Mesenchymal stem cell (in vitro differentiated cells and primary cell): Measurements from ENCODE around the gene FOXK2.
"Not testable (repeated sequence)": the region's sequence is repeated elsewhere in the genome, so short reads cannot be mapped to it uniquely, and the experiment has no call there.

ENCODE experiments used
- DNase-seq: peaks from one replicate; pipeline ENCODE4 v3.0.0-alpha.2; 2013
- H2AFZ ChIP-seq: one replicate; pipeline ENCODE4 v1.6.1; 2013; ENCODE audit warnings: low read depth, mild to moderate bottlenecking, control low read depth, inconsistent platforms, low read length, moderate library complexity
- H2AK5ac ChIP-seq: 2 replicates; pipeline ENCODE4 v1.6.1; 2013; ENCODE audit warnings: low read length, moderate library complexity, mild to moderate bottlenecking, inconsistent platforms; ENCODE audit not compliant: severe bottlenecking
- H2BK120ac ChIP-seq: one replicate; pipeline ENCODE4 v1.6.1; 2013; ENCODE audit warnings: low read depth, mild to moderate bottlenecking, inconsistent platforms, low read length, moderate library complexity
- H2BK12ac ChIP-seq, 2 experiments: one replicate each; pipeline ENCODE4 v1.6.1; 2013; ENCODE audit warnings: inconsistent platforms in 2 of 2, low read length in 2 of 2, mild to moderate bottlenecking in 2 of 2, moderate library complexity in 2 of 2, control low read depth in 1 of 2
- H2BK15ac ChIP-seq: one replicate; pipeline ENCODE4 v1.6.1; 2013; ENCODE audit warnings: mild to moderate bottlenecking, low read depth, inconsistent platforms; ENCODE audit not compliant: poor library complexity, severe bottlenecking
- H2BK5ac ChIP-seq: 2 replicates; pipeline ENCODE4 v1.6.1; 2013; ENCODE audit warnings: low read depth, mild to moderate bottlenecking, low read length, control low read depth, inconsistent platforms; ENCODE audit not compliant: poor library complexity, severe bottlenecking
- H3K14ac ChIP-seq, 2 experiments: one replicate each; pipeline ENCODE4 v1.6.1; 2013; ENCODE audit warnings: inconsistent platforms in 2 of 2, low read length in 2 of 2, control low read depth in 1 of 2, mild to moderate bottlenecking in 1 of 2, moderate library complexity in 1 of 2
- H3K18ac ChIP-seq, 2 experiments: one replicate each; pipeline ENCODE4 v1.6.1; 2013; ENCODE audit warnings: inconsistent platforms in 2 of 2, low read length in 2 of 2, control low read depth in 1 of 2, low read depth in 1 of 2, mild to moderate bottlenecking in 1 of 2
- H3K23ac ChIP-seq, 2 experiments: one replicate each; pipeline ENCODE4 v1.6.1; 2013; ENCODE audit warnings: inconsistent platforms in 2 of 2, low read length in 2 of 2, mild to moderate bottlenecking in 2 of 2, moderate library complexity in 2 of 2, control low read depth in 1 of 2
- H3K27ac ChIP-seq: 2 replicates; pipeline ENCODE4 v1.5.1; 2013; ENCODE audit warnings: mild to moderate bottlenecking, moderate library complexity, low read length, control low read depth, inconsistent platforms; ENCODE audit not compliant: poor library complexity, severe bottlenecking
- H3K27me3 ChIP-seq, 2 experiments: 2 replicates each; pipeline versions ENCODE4 v1.6.1 to v1.7.0; 2013; ENCODE audit warnings: low read length in 2 of 2, mild to moderate bottlenecking in 2 of 2, moderate library complexity in 2 of 2, control low read depth in 1 of 2, inconsistent platforms in 1 of 2; ENCODE audit not compliant: control insufficient read depth in 1 of 2, insufficient read depth in 1 of 2
- H3K36me3 ChIP-seq, 2 experiments: 2 replicates each; pipeline versions ENCODE4 v1.6.1 to v1.7.0; 2013; ENCODE audit warnings: low read length in 2 of 2, control low read depth in 1 of 2, inconsistent platforms in 1 of 2, low read depth in 1 of 2, mild to moderate bottlenecking in 1 of 2; ENCODE audit not compliant: insufficient read depth in 2 of 2, control insufficient read depth in 1 of 2
- H3K4ac ChIP-seq, 2 experiments: one replicate each; pipeline ENCODE4 v1.6.1; 2013; ENCODE audit warnings: inconsistent platforms in 2 of 2, low read length in 2 of 2, mild to moderate bottlenecking in 2 of 2, moderate library complexity in 2 of 2, control low read depth in 1 of 2, low read depth in 1 of 2
- H3K4me1 ChIP-seq: 2 replicates; pipeline ENCODE4 v1.6.1; 2013; ENCODE audit warnings: low read depth, low read length, control low read depth; ENCODE audit not compliant: control insufficient read depth, insufficient read depth
- H3K4me2 ChIP-seq: 2 replicates; pipeline ENCODE4 v1.6.1; 2013; ENCODE audit warnings: low read length, mild to moderate bottlenecking, inconsistent platforms; ENCODE audit not compliant: poor library complexity, severe bottlenecking
- H3K4me3 ChIP-seq, 2 experiments: 2 replicates each; pipeline versions ENCODE4 v1.5.1 to v1.7.0; 2013; ENCODE audit warnings: low read length in 2 of 2, mild to moderate bottlenecking in 2 of 2, control low read depth in 1 of 2, low read depth in 1 of 2; ENCODE audit not compliant: insufficient read depth in 1 of 2
- H3K79me1 ChIP-seq: replicated peaks from 2 replicates; pipeline ENCODE4 v1.6.1; 2013; ENCODE audit warnings: mild to moderate bottlenecking, control low read depth, low read length, inconsistent platforms; ENCODE audit not compliant: poor library complexity, severe bottlenecking
- H3K9ac ChIP-seq: 2 replicates; pipeline ENCODE4 v1.7.0; 2013; ENCODE audit warnings: mild to moderate bottlenecking, low read length, moderate library complexity
- H3K9me3 ChIP-seq: 2 replicates; pipeline ENCODE4 v1.7.0; 2013; ENCODE audit warnings: mild to moderate bottlenecking, low read length; ENCODE audit not compliant: control insufficient read depth
- H4K8ac ChIP-seq: one replicate; pipeline ENCODE4 v1.6.1; 2013; ENCODE audit warnings: inconsistent platforms, mild to moderate bottlenecking, low read length, moderate library complexity
- H4K91ac ChIP-seq: one replicate; pipeline ENCODE4 v1.6.1; 2013; ENCODE audit warnings: mild to moderate bottlenecking, low read length, inconsistent platforms
- WGBS: methylation state at CpG from one replicate; pipeline ENCODE4 v1.1.7; 2013; ENCODE audit warnings: mixed read lengths; 5-methylcytosine and 5-hydroxymethylcytosine counted together

The FOXK2 gene

GRCh38 chr17:82575581-82576221, 56.2 kb downstream of the FOXK2 start:
- not testable (repeated sequence) for H2BK15ac ChIP-seq, H3K4ac ChIP-seq, H2BK5ac ChIP-seq, H3K27ac ChIP-seq, H3K9me3 ChIP-seq, H3K14ac ChIP-seq, DNase-seq, H3K4me3 ChIP-seq, H3K23ac ChIP-seq, H3K18ac ChIP-seq, H3K9ac ChIP-seq, H2BK120ac ChIP-seq, H2BK12ac ChIP-seq, H3K4me2 ChIP-seq, H3K4me1 ChIP-seq, H3K27me3 ChIP-seq, H4K8ac ChIP-seq, H2AFZ ChIP-seq, H4K91ac ChIP-seq, H2AK5ac ChIP-seq
- 98% methylated on average over 28 of the region's 52 CpGs for WGBS
- peaks cover 55 to 72% of the 10 kb centered on the region in 2 experiments for H3K36me3 ChIP-seq
- peaks cover 33% of the 10 kb centered on the region for H3K79me1 ChIP-seq

GRCh38 chr17:82577300-82577699, 57.8 kb downstream of the FOXK2 start:
- Histone ChIP-seq H4K8ac (no peak overlapping the region), H3K4me1 (no peaks in the 10 kb centered on the region), H3K9me3 (no peaks in the 10 kb centered on the region), H2BK5ac (no peak overlapping the region), H2BK12ac (no peak overlapping the region), H3K4me3 (no peak overlapping the region), H3K4ac (no peak overlapping the region), H3K9ac (no peak overlapping the region), H2BK120ac (no peak overlapping the region), H3K79me1 (peaks cover 33% of the 10 kb centered on the region), H4K91ac (no peak overlapping the region), H3K27me3 (no peaks in the 10 kb centered on the region), H2AK5ac (no peak overlapping the region), H3K4me2 (no peak overlapping the region), H3K27ac (no peak overlapping the region), H3K36me3 (peaks cover 46 to 59% of the 10 kb centered on the region in 2 experiments), H2BK15ac (no peak overlapping the region), H3K23ac (no peak overlapping the region), H2AFZ (no peak overlapping the region), H3K18ac (no peak overlapping the region), H3K14ac (no peak overlapping the region)
- DNase-seq = no peak
- WGBS = 99% methylated on average over 18 of the region's 18 CpGs

DNA sequence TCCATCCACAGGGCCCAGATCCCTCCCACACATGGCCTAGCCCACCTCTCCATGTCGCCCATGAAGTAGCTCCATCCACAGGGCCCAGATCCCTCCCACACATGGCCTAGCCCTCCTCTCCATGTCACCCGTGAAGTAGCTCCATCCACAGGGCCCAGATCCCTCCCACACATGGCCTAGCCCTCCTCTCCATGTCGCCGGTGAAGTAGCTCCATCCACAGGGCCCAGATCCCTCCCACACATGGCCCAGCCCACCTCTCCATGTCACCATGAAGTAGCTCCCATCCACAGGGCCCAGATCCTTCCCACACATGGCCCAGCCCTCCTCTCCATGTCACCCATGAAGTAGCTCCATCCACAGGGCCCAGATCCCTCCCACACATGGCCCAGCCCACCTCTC, 60.4 kb downstream of the FOXK2 start:
- not testable (repeated sequence) for H3K14ac ChIP-seq, H3K4ac ChIP-seq, H3K9me3 ChIP-seq, H3K4me3 ChIP-seq, H4K8ac ChIP-seq, H3K4me1 ChIP-seq, H3K4me2 ChIP-seq, DNase-seq, H3K9ac ChIP-seq, H2BK5ac ChIP-seq, H3K23ac ChIP-seq, H3K18ac ChIP-seq, H2BK120ac ChIP-seq, H4K91ac ChIP-seq, H3K27me3 ChIP-seq, H2AFZ ChIP-seq, H3K27ac ChIP-seq, H2AK5ac ChIP-seq, H2BK15ac ChIP-seq, H2BK12ac ChIP-seq
- H3K79me1 ChIP-seq = peaks cover 35% of the 10 kb centered on the region
- peaks cover 48 to 57% of the 10 kb centered on the region in 2 experiments for H3K36me3 ChIP-seq
- WGBS = 98% methylated on average over 4 of the region's 4 CpGs

GRCh38 chr17:82582213-82582612, 62.7 kb downstream of the FOXK2 start:
- no peak overlapping the region for H2BK15ac ChIP-seq
- no peak for DNase-seq
- H3K27ac ChIP-seq = no peak overlapping the region
- H4K8ac ChIP-seq = no peak overlapping the region
- H3K14ac ChIP-seq = peak overlapping the region in 1 of 2 experiments; percentile 74
- H3K79me1 ChIP-seq = peaks cover 33% of the 10 kb centered on the region
- no peak overlapping the region for H3K4me2 ChIP-seq
- peaks cover 51 to 55% of the 10 kb centered on the region in 2 experiments for H3K36me3 ChIP-seq
- peak overlapping the region in 1 of 2 experiments; percentile 40 for H3K4me3 ChIP-seq
- H3K23ac ChIP-seq = no peak overlapping the region
- no peak overlapping the region for H3K18ac ChIP-seq
- no peaks in the 10 kb centered on the region for H3K27me3 ChIP-seq
- H3K9ac ChIP-seq = peak overlapping the region; percentile 49
- H4K91ac ChIP-seq = no peak overlapping the region
- H2BK12ac ChIP-seq = no peak overlapping the region
- H2BK120ac ChIP-seq = no peak overlapping the region
- peaks cover 1% of the 10 kb centered on the region for H3K4me1 ChIP-seq
- no peak overlapping the region for H2BK5ac ChIP-seq
- H2AK5ac ChIP-seq = no peak overlapping the region
- H3K9me3 ChIP-seq = no peaks in the 10 kb centered on the region
- 87% methylated on average over 8 of the region's 8 CpGs for WGBS
- H2AFZ ChIP-seq = no peak overlapping the region
- H3K4ac ChIP-seq = no peak overlapping the region
